OCI-LY3 (cell line): ENCODE data around the gene MED12L.

Source experiments
- CTCF ChIP-seq: fragments of 200-600, 300-600 bp; sonication (generic); IDR thresholded peaks from 2 replicates; pipeline ENCODE4 v1.5.1; 2014; ENCODE audit warnings: antibody characterized with exemption, low read length, low read depth
- EZH2phosphoT487 ChIP-seq: fragments of 200-600 bp; shearing (Covaris generic); IDR thresholded peaks from 2 replicates; pipeline ENCODE4 v1.6.1; 2018; ENCODE audit warnings: antibody characterized with exemption, mixed run types, low read depth

- TF ChIP-seq EZH2phosphoT487, result no peak
- no peak for TF ChIP-seq CTCF
Observed at GRCh38 chr3:151133175-151133574, 47.7 kb downstream of the MED12L start.
